OCI-M2 (cell line): ENCODE results near the gene ATP4B.
"Not testable (repeated sequence)": the region's sequence is repeated elsewhere in the genome, so short reads cannot be mapped to it uniquely, and the experiment has no call there.

Experiments used
- DNase-seq: peaks from one replicate; lab custom pipeline; 2025; ENCODE audit not compliant: unreplicated experiment; lab: John Stamatoyannopoulos, UW

Gene ATP4B

GRCh38 chr13:113627136-113627535 lies 30.9 kb downstream of the ATP4B start:
- DNase-seq, result no peak

- no peak for DNase-seq
Measured at GRCh38 chr13:113625965-113626721, 31.9 kb downstream of the ATP4B start.

GRCh38 chr13:113624640-113625304 lies 33.2 kb downstream of the ATP4B start:
- DNase-seq, result not testable (repeated sequence)

GRCh38 chr13:113624235-113624587 lies 33.8 kb downstream of the ATP4B start:
- DNase-seq, result no peak

- no peak for DNase-seq
Measured at GRCh38 chr13:113623491-113624234, 34.3 kb downstream of the ATP4B start.

- no peak for DNase-seq
Measured at GRCh38 chr13:113622791-113623490, 35.1 kb downstream of the ATP4B start.

GRCh38 chr13:113621986-113622550 lies 35.9 kb downstream of the ATP4B start:
- DNase-seq, result not testable (repeated sequence)

- DNase-seq, result not testable (repeated sequence)
Measured at GRCh38 chr13:113621498-113621897, 36.5 kb downstream of the ATP4B start.

- no peak for DNase-seq
Measured at GRCh38 chr13:113621046-113621445, 37.0 kb downstream of the ATP4B start.

- DNase-seq, result no peak
Measured at GRCh38 chr13:113620036-113620796, 37.8 kb downstream of the ATP4B start.

GRCh38 chr13:113618455-113618854 lies 39.5 kb downstream of the ATP4B start:
- no peak for DNase-seq

GRCh38 chr13:113617961-113618360 lies 40.0 kb downstream of the ATP4B start:
- no peak for DNase-seq

- no peak for DNase-seq
Measured at GRCh38 chr13:113616991-113617749, 40.8 kb downstream of the ATP4B start.

GRCh38 chr13:113616281-113616906 lies 41.6 kb downstream of the ATP4B start:
- DNase-seq, result no peak

GRCh38 chr13:113613789-113614379 lies 44.1 kb downstream of the ATP4B start:
- DNase-seq, result no peak

- no peak for DNase-seq
Measured at GRCh38 chr13:113612607-113613006, 45.4 kb downstream of the ATP4B start.

- DNase-seq, result no peak
Measured at GRCh38 chr13:113611996-113612395, 46.0 kb downstream of the ATP4B start.

GRCh38 chr13:113610266-113610665 lies 47.7 kb downstream of the ATP4B start:
- no peak for DNase-seq

GRCh38 chr13:113609616-113610015 lies 48.4 kb downstream of the ATP4B start:
- DNase-seq, result no peak
